Transverse colon (tissue), 4 donors: ENCODE results near the gene FAM81B.

Experiments used
- EP300 ChIP-seq: sonication (generic); formaldehyde crosslinking; IDR thresholded peaks from one replicate; pipeline ENCODE4 v1.6.1; 2017; ENCODE audit warnings: antibody characterized with exemption, low read depth
- POLR2A ChIP-seq: fragments of 450-650 bp; IDR thresholded peaks from one replicate; pipeline ENCODE4 v1.6.1; 2016; ENCODE audit warnings: antibody characterized with exemption, mild to moderate bottlenecking, moderate library complexity
- POLR2AphosphoS5 ChIP-seq, 3 donors: sonication (generic); formaldehyde crosslinking; IDR thresholded peaks; one replicate each; pipeline ENCODE4 v1.6.1; 2016; ENCODE audit warnings: antibody characterized with exemption in 3 of 3
- TF ChIP-seq, protein P1 (sequence below), 5 experiments: fragments of 200-600 bp in 3 of 5; fragments of 450-650 bp in 2 of 5; sonication (generic) in 3 of 5; IDR thresholded peaks; 1 replicate in 2 of 5; 2 replicates in 3 of 5; pipeline ENCODE4 v1.5.1; 2016 to 2017; ENCODE audit warnings: antibody characterized with exemption in 5 of 5, inconsistent platforms in 3 of 5, mild to moderate bottlenecking in 2 of 5, moderate library complexity in 1 of 5

DNA sequence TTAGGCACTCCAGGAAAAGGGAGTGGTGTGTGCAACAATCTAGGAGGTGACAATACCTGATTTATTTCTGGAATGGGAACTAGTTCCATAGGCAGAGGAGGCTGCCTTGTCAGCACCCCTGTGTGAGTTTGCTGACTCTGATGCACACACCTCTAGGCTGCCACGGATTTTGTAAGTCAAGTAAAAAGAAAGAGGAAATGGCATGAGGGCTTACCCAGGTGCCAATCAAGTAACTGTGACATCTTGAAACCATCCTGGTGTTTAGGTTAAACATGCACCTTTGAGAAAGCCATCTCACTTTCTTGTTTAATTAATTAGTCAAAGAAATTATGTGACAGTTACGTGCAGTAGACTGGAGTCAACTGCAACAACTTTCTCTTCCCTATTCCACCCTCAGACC is 32.3 kb upstream of the FAM81B start:
- TF ChIP-seq, protein P1, sequence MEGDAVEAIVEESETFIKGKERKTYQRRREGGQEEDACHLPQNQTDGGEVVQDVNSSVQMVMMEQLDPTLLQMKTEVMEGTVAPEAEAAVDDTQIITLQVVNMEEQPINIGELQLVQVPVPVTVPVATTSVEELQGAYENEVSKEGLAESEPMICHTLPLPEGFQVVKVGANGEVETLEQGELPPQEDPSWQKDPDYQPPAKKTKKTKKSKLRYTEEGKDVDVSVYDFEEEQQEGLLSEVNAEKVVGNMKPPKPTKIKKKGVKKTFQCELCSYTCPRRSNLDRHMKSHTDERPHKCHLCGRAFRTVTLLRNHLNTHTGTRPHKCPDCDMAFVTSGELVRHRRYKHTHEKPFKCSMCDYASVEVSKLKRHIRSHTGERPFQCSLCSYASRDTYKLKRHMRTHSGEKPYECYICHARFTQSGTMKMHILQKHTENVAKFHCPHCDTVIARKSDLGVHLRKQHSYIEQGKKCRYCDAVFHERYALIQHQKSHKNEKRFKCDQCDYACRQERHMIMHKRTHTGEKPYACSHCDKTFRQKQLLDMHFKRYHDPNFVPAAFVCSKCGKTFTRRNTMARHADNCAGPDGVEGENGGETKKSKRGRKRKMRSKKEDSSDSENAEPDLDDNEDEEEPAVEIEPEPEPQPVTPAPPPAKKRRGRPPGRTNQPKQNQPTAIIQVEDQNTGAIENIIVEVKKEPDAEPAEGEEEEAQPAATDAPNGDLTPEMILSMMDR (IDR thresholded peaks at IDR 0.05): no peak
- TF ChIP-seq EP300 (no peak), POLR2A (no peak), POLR2AphosphoS5 (IDR thresholded peaks at IDR 0.05) (no peak)
